K562 (cell line): Measurements from ENCODE around the gene JUN. TPM values are rescaled to one million over a fixed set of nuclear protein-coding genes. Genes with fewer than 3 reads are reported as not detected.

Source experiments
- ATAC-seq: fragments of 200-7000 bp; cut with Tn5 transposase; 3 replicates; pipeline ENCODE4 v1.9.1; 2020; ENCODE audit warnings: moderate library complexity
- BruUV-seq: library from RNA; stranded (reverse); fragments of 400-500 nt; replicated peaks from 2 replicates; lab custom pipeline; 2021; lab: Mats Ljungman, UMichigan
- CTCF ChIA-PET: fragments of 300-600 bp; formaldehyde crosslinking; extraction: SDS; loops from one replicate; lab custom pipeline; 2021; ENCODE audit warnings: low intra/inter-chr PET ratio; lab: Yijun Ruan, JAX
- POLR2A ChIA-PET: fragments of 300-600, 350-650 bp; sonication (Branson Sonifier 250); formaldehyde crosslinking; extraction: SDS; loops from one replicate; lab custom pipeline; 2021; ENCODE audit warnings: antibody characterized with exemption, inconsistent platforms; lab: Yijun Ruan, JAX
- DNase-seq, 4 experiments: peaks; one replicate each; pipeline versions ENCODE4 v3.0.0 to v3.0.0-alpha.2; 2011 to 2018; ENCODE audit warnings: low spot score in 3 of 4, mixed read lengths in 3 of 4; ENCODE audit errors: extremely low read depth in 1 of 4
- FAIRE-seq: peaks from 2 replicates; lab custom pipeline; 2011; peaks lifted over from hg19 to GRCh38; lab: Jason Lieb, UNC
- H2AFZ ChIP-seq: 2 replicates; pipeline ENCODE4 v1.6.0; 2011; ENCODE audit warnings: low read depth, low read length, control low read depth, inconsistent platforms
- H3K27ac ChIP-seq: fragments of 200-600 bp; 3 replicates; pipeline ENCODE4 v1.8.0; 2011; ENCODE audit warnings: low read depth, mild to moderate bottlenecking, control low read depth, inconsistent platforms, low read length, moderate library complexity, mixed read lengths; ENCODE audit errors: extremely low read depth
- H3K27me3 ChIP-seq, 2 experiments: fragments of 300-600 bp in 1 of 2; 2 replicates in 1 of 2; 3 replicates in 1 of 2; pipeline versions ENCODE4 v1.6.0 to v1.8.0; 2011; ENCODE audit warnings: inconsistent platforms in 2 of 2, low read length in 2 of 2, mild to moderate bottlenecking in 1 of 2, mixed read lengths in 1 of 2, moderate library complexity in 1 of 2; ENCODE audit not compliant: control insufficient read depth in 2 of 2, insufficient read depth in 2 of 2
- H3K36me3 ChIP-seq: fragments of 300-600 bp; 3 replicates; pipeline ENCODE4 v1.8.0; 2011; ENCODE audit warnings: mild to moderate bottlenecking, low read length, inconsistent platforms; ENCODE audit not compliant: control insufficient read depth, insufficient read depth
- H3K4me1 ChIP-seq, 2 experiments: fragments of 200-600 bp in 1 of 2; replicated peaks in 1 of 2; 2 replicates in 1 of 2; 3 replicates in 1 of 2; pipeline versions ENCODE4 v1.5.1 to v1.8.0; 2011; ENCODE audit warnings: inconsistent platforms in 2 of 2, low read length in 2 of 2, mild to moderate bottlenecking in 1 of 2, mixed read lengths in 1 of 2, moderate library complexity in 1 of 2; ENCODE audit not compliant: control insufficient read depth in 2 of 2, insufficient read depth in 2 of 2
- H3K4me2 ChIP-seq: 2 replicates; pipeline ENCODE4 v1.6.1; 2011; ENCODE audit warnings: low read length, control low read depth, inconsistent platforms, mixed read lengths; ENCODE audit not compliant: insufficient read depth
- H3K4me3 ChIP-seq: fragments of 200-600 bp; sonication (generic), shearing (Covaris generic); 2 replicates; pipeline ENCODE4 v1.5.1; 2016; ENCODE audit warnings: control low read depth, inconsistent platforms
- H3K79me2 ChIP-seq: fragments of 200-600 bp; 3 replicates; pipeline ENCODE4 v1.8.0; 2011; ENCODE audit warnings: low read length, inconsistent platforms; ENCODE audit not compliant: control insufficient read depth, insufficient read depth
- H3K9ac ChIP-seq, 2 experiments: 2 replicates each; pipeline versions ENCODE4 v1.6.0 to v1.6.1; 2011; ENCODE audit warnings: low read depth in 2 of 2, low read length in 2 of 2, control low read depth in 1 of 2, inconsistent platforms in 1 of 2, mild to moderate bottlenecking in 1 of 2, mixed read lengths in 1 of 2; ENCODE audit not compliant: insufficient read depth in 1 of 2
- H3K9me1 ChIP-seq: one replicate; pipeline ENCODE4 v1.6.0; 2011; ENCODE audit warnings: inconsistent platforms, mild to moderate bottlenecking, low read length, moderate library complexity; ENCODE audit not compliant: control insufficient read depth, insufficient read depth
- H3K9me3 ChIP-seq: replicated peaks from 2 replicates; pipeline ENCODE4 v1.5.1; 2011; ENCODE audit warnings: low read depth, low read length, inconsistent platforms; ENCODE audit not compliant: control insufficient read depth, insufficient read depth
- H4K20me1 ChIP-seq: replicated peaks from 2 replicates; pipeline ENCODE4 v1.6.1; 2011; ENCODE audit warnings: low read length, inconsistent platforms, mixed read lengths; ENCODE audit not compliant: control insufficient read depth, insufficient read depth
- AFF1 ChIP-seq, 2 experiments: fragments of 450-650 bp; IDR thresholded peaks; 2 replicates each; pipeline ENCODE4 v1.6.1; 2018; ENCODE audit warnings: mild to moderate bottlenecking in 2 of 2, low read depth in 1 of 2; ENCODE audit not compliant: partially characterized antibody in 2 of 2
- CTBP1 ChIP-seq: fragments of 450-650 bp; IDR thresholded peaks from 2 replicates; pipeline ENCODE4 v1.6.1; 2016; ENCODE audit warnings: borderline replicate concordance
- ELF2 ChIP-seq: fragments of 250-450 bp; sonication (Bioruptor Pico); IDR thresholded peaks from 2 replicates; pipeline ENCODE4 v1.5.0; 2021; ENCODE audit warnings: mild to moderate bottlenecking
- FOS ChIP-seq: IDR thresholded peaks from 3 replicates; pipeline ENCODE4 v1.6.1; 2011; ENCODE audit not compliant: insufficient read length; ENCODE audit errors: extremely low read depth
- KLF1 ChIP-seq: fragments of 450-650 bp; IDR thresholded peaks from 2 replicates; pipeline ENCODE4 v1.6.1; 2016; ENCODE audit warnings: missing genetic modification characterization, missing compliant biosample characterization
- RBM25 ChIP-seq: fragments of 200-400 bp; formaldehyde crosslinking; IDR thresholded peaks from 2 replicates; pipeline ENCODE4 v1.6.1; 2018; ENCODE audit warnings: low read length, low read depth, moderate library complexity; ENCODE audit not compliant: severe bottlenecking
- ZNF175 ChIP-seq: fragments of 200-800 bp; sonication (Bioruptor generic); IDR thresholded peaks from 2 replicates; pipeline ENCODE4 v1.6.1; 2016; ENCODE audit warnings: low read depth, mild to moderate bottlenecking, missing genetic modification characterization, missing compliant biosample characterization
- ZNF695 ChIP-seq: fragments of 450-650 bp; formaldehyde crosslinking; IDR thresholded peaks from 2 replicates; pipeline ENCODE4 v1.4.0; 2020; ENCODE audit warnings: mild to moderate bottlenecking, moderate library complexity
- in situ Hi-C: fragments of 300-500 bp; cut with MboI; formaldehyde crosslinking; loops from 4 replicates; pipeline ENCODE4 v1.15.0; 2018; ENCODE audit warnings: inconsistent platforms, mixed read lengths
- intact Hi-C: fragments of 100-400 bp; cut with micrococcal nuclease; formaldehyde crosslinking; loops from 2 replicates; pipeline ENCODE4 v1.14.2; 2022
- polyA plus RNA-seq, 8 experiments: library from polyadenylated mRNA; depleted of rRNA in 4 of 8; stranded (reverse) in 5 of 8; unstranded in 3 of 8; fragments of >200 nt; fragmentation: Nextera tagmentation in 2 of 8; fragmentation: Illumina TruSeq in 1 of 8; extraction: Ambion mirVana in 2 of 8; extraction: Trizol in 1 of 8; gene quantifications; 2 replicates each; pipeline versions ENCODE4 v1.2.1 to v1.2.3, GENCODE V29; 2011 to 2014; ENCODE audit warnings: inconsistent platforms in 1 of 8, missing spikeins in 1 of 8
- total RNA-seq, 7 experiments: library from RNA; depleted of rRNA in 6 of 7; stranded (reverse); fragments of >200 nt in 6 of 7; fragmentation: Illumina TruSeq in 2 of 7; extraction: Trizol in 2 of 7; gene quantifications; 2 replicates each; pipeline versions ENCODE4 v1.2.1 to v1.2.3, GENCODE V29; 2011 to 2021; ENCODE audit warnings: low replicate concordance in 1 of 7

The JUN gene
- total and polyA plus RNA-seq, 9 of the 15 experiments (the other 6 are each of a cell fraction or from before 2014, with no cell fraction given) = 0.32 to 23.4 (median 4.0) TPM

GRCh38 chr1:58765006-58765405 lies 18.8 kb downstream of the JUN start:
- H2AFZ ChIP-seq = no peak overlapping the region
- no peak for DNase-seq
- intact Hi-C loops = loop anchor here (10.0 kb wide), 1 partner anchor 250 kb away; no protein-coding TSS in a partner anchor
- H3K4me1 ChIP-seq = no peaks in the 10 kb centered on the region; a peak in 1 of 5 replicates
- peaks cover 7 to 11% of the 10 kb centered on the region in 2 experiments; a peak in 3 of 5 replicates for H3K27me3 ChIP-seq
- H3K9me3 ChIP-seq = no peaks in the 10 kb centered on the region
- BruUV-seq = no TSS peak
- no peaks in the 10 kb centered on the region for H3K9me1 ChIP-seq
- in situ Hi-C loops = no loop called here
- no peak for ATAC-seq
- no peaks in the 10 kb centered on the region for H3K36me3 ChIP-seq
- no peak overlapping the region for H3K4me3 ChIP-seq
- ChIA-PET POLR2A (no interaction called here), CTCF (no interaction called here)
- no peak overlapping the region for H3K9ac ChIP-seq
- TF ChIP-seq ZNF175 (CRISPR knock-in tag) = no peak
- no peak for TF ChIP-seq CTBP1
- TF ChIP-seq ELF2 (CRISPR knock-in tag) = no peak
- no peak for TF ChIP-seq KLF1 (tag)
- no peak for TF ChIP-seq FOS
- TF ChIP-seq RBM25 = no peak
- TF ChIP-seq AFF1 (IDR thresholded peaks at IDR 0.05; ENCODE audit: low read depth in 1 of 2, partially characterized antibody in 2 of 2) = no peak
- no peak for TF ChIP-seq ZNF695 (CRISPR knock-in tag)
- no peaks in the 10 kb centered on the region for H4K20me1 ChIP-seq
- no peak overlapping the region for H3K4me2 ChIP-seq
- H3K79me2 ChIP-seq = no peaks in the 10 kb centered on the region
- H3K27ac ChIP-seq = no peak overlapping the region
- FAIRE-seq = no peak
